Stimulated activated CD8-positive, alpha-beta memory T cell treated with anti-CD3 and anti-CD28 coated beads, Interleukin-4, amount 100 ng/mL, for 48 hours (primary cell): ENCODE data around the gene PLPPR1.

Experiments
- DNase-seq: peaks from one replicate; pipeline ENCODE4 v3.0.0-alpha.2; 2020

PLPPR1 gene

GRCh38 chr9:101354765-101355708, 326.5 kb downstream of the PLPPR1 start:
- DNase-seq, result no peak

GRCh38 chr9:101356619-101357018, 328.1 kb downstream of the PLPPR1 start:
- DNase-seq, result no peak

DNA sequence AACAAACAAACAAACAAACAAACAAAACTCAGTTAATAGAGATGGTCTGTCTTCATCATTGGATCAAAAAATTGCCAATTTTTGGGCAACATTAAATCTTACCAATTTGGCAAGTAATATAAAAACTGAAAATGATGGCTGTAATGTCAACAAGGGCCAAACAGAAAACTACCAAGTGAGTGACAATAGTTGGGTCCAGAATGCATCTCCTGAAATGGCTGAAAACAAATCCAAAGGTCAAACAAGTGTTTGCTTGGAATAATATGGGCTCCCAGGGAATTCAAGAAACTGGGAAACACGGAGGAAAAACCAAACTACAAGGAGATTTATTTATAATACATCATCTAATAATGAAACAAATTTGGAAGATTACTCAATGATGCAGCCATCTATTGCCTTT, 331.2 kb downstream of the PLPPR1 start:
- no peak for DNase-seq

DNA sequence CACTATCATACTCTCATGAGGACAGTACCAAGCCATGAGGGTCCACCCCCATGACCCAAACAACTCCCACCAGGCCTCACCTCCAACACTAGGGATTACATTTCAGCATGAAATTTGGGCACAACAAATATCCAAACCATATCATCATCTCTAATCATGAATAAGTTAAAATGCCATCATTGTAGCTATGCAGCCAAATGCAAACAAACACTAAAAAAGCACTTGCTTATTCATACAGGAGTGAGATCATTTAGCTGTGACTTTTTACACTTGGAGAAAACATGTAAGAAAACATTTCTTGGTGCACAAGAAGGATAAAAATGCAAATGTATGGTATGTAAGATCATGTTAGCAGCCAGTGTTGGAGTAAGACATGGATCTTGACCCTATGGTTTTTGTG, 332.1 kb downstream of the PLPPR1 start:
- no peak for DNase-seq

GRCh38 chr9:101362450-101362849, 333.9 kb downstream of the PLPPR1 start:
- DNase-seq, result no peak

- DNase-seq, result no peak
Measured at GRCh38 chr9:101365181-101365580, 336.7 kb downstream of the PLPPR1 start.

GRCh38 chr9:101366038-101366756, 337.7 kb downstream of the PLPPR1 start:
- DNase-seq, result no peak

DNA sequence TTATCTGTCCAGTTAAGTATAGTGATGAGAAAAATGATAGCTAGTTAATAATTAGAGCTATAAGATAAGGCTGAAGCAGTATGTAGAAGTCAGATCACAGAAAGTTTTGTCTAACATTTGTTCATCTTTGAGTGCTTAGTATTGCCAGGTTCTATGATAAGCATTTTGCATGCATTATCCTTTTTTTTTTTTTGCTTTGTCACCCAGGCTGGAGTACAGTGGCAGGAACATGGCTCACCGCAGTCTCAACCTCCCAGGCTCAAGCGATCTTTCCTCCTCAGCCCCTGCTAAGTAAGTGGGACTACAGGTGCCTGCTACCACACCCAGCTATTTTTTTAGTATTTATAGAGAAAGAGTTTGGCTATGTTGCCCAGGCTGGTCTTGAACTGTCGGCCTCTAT, 338.8 kb downstream of the PLPPR1 start:
- DNase-seq, result no peak

DNA sequence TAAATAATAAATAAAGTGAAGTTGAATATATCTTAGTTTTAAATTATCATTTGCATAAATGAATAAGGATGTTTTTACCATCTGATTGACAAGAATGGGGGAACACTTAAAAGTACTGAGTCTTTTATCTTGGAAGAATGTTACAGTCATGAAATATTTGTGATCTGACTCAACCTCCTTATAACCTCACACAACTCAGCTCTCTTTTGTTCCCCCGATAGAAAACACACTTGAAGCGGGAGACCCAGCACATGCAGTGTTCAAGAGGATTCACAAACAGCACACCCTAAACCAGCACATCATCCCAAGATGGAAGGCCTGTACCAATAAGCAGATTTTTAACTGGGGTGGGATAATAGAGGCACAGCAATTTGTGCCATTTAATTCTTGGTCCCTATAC, 340.8 kb downstream of the PLPPR1 start:
- no peak for DNase-seq

- no peak for DNase-seq
Measured at GRCh38 chr9:101369884-101370531, 341.5 kb downstream of the PLPPR1 start.

- no peak for DNase-seq
Measured at GRCh38 chr9:101371813-101372212, 343.3 kb downstream of the PLPPR1 start.

DNA sequence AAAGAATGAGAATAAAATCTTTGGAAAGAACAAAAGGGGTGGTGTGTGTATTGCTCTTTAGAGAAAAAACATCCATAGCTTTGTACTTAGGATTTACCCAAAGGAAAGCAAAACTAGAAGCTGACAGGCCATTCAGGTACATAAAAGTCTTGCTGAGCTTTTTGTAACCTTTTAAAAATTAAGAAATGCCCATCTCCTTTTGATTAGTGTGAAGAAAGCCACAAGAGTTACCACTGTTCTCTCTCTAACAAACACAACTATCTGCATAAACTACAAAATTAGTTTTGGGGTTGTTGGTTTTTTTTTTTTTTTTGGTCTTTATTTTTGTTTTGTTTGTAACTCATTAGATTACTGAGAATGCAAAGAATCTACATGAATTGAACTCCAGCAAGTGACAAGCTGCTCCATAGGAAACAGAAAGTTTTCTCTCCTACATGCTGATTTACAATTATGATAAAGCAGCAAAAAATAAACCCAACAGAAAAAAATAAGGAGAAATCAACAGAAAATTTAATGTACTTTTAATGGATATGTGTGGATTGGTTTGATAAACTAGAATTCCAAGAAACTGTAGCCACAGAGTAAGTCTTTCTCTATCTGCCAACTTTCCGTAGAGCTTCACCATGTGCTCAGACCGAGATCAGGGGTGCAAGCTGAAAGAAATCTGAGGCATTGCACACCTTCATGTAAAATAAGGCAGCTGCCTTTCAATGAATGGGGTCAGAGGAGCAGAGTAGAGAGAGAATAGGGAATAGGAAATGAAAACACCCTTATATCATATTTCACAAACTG, 344.0 kb downstream of the PLPPR1 start:
- no peak for DNase-seq
